AG04450 (cell line): ENCODE measurements around the gene INO80C. TPM values are rescaled to one million over a fixed set of nuclear protein-coding genes. Genes with fewer than 3 reads are reported as not detected.

Experiments
- CTCF ChIA-PET: fragments of 300-600, 350-600 bp; formaldehyde crosslinking; extraction: SDS; loops from one replicate; lab custom pipeline; 2022; ENCODE audit warnings: antibody characterized with exemption, inconsistent platforms; lab: Charles Lee
- POLR2A ChIA-PET: fragments of 350-600 bp; formaldehyde crosslinking; extraction: SDS; loops from one replicate; lab custom pipeline; 2021; ENCODE audit warnings: antibody characterized with exemption, inconsistent platforms; lab: Yijun Ruan, JAX
- DNase-seq: peaks from one replicate; pipeline ENCODE4 v3.0.0-alpha.2; 2011; ENCODE audit warnings: low read depth, low spot score
- H3K27ac ChIP-seq: one replicate; pipeline ENCODE4 v1.5.1; 2012; ENCODE audit warnings: low read depth, low read length, control low read depth
- H3K27me3 ChIP-seq: one replicate; pipeline ENCODE4 v1.6.0; 2012; ENCODE audit warnings: low read length; ENCODE audit not compliant: control insufficient read depth, insufficient read depth
- H3K4me3 ChIP-seq: 2 replicates; pipeline ENCODE4 v1.5.1; 2011; ENCODE audit warnings: mild to moderate bottlenecking, low read depth, low read length, control low read depth
- H3K9me3 ChIP-seq: 2 replicates; pipeline ENCODE4 v1.5.1; 2012; ENCODE audit warnings: low read length; ENCODE audit not compliant: control insufficient read depth, insufficient read depth
- CTCF ChIP-seq: IDR thresholded peaks from 2 replicates; pipeline ENCODE4 v1.5.1; 2011; ENCODE audit warnings: low read depth, low read length, control low read depth, inconsistent platforms
- polyA minus RNA-seq: library from RNA; depleted of rRNA, polyadenylated mRNA; stranded (reverse); fragments of >200 nt; gene quantifications from 2 replicates; pipeline ENCODE4 v1.2.3, GENCODE V29; 2011; rRNA and poly(A)+ RNA removed
- polyA plus RNA-seq: library from polyadenylated mRNA; depleted of rRNA; stranded (reverse); fragments of >200 nt; gene quantifications from 2 replicates; pipeline ENCODE4 v1.2.3, GENCODE V29; 2011; rRNA removed

Gene INO80C
- polyA plus RNA-seq (12.6 and 13.2 TPM in 2 replicates), polyA minus RNA-seq (6.2 and 7.5 TPM in 2 replicates)

- no peak for TF ChIP-seq CTCF
- H3K27me3 ChIP-seq = no peaks in the 10 kb centered on the region
- CTCF ChIA-PET = interaction anchor here (0.9 kb wide), 1 partner anchor 111 kb away, joined by 5 read pairs; no protein-coding TSS in a partner anchor
- peak within 1 kb of the TSS; percentile 84 for H3K4me3 ChIP-seq
- POLR2A ChIA-PET = interaction anchor here (0.5 to 1.3 kb wide), 12 partner anchors 11 to 257 kb away, joined by 3 to 6 read pairs (median 3); partner anchors contain the start of genes ZNF397 and ZSCAN30
- peak within 1 kb of the TSS; percentile 91 for H3K27ac ChIP-seq
- no peaks in the 10 kb centered on the region for H3K9me3 ChIP-seq
- DNase-seq = peak; percentile 81
These were observed at the start of gene INO80C for GRCh38 chr18:35497370-35498197. TSS of gene INO80C (minus strand) at chr18:35497960. CDS start at chr18:35497874, 86 bp downstream.

- no peaks in the 10 kb centered on the region for H3K9me3 ChIP-seq
- ChIA-PET CTCF (no interaction called here), POLR2A (no interaction called here)
- peaks cover 5% of the 10 kb centered on the region for H3K27me3 ChIP-seq
- no peak overlapping the region for H3K27ac ChIP-seq
- TF ChIP-seq CTCF = no peak
- H3K4me3 ChIP-seq = no peak overlapping the region
- DNase-seq = no peak
These were observed 49.3 kb upstream of the INO80C start for GRCh38 chr18:35547008-35547605.

GRCh38 chr18:35542356-35542755 is 44.6 kb upstream of the INO80C start:
- H3K27ac ChIP-seq = no peak overlapping the region
- ChIA-PET CTCF (no interaction called here), POLR2A (no interaction called here)
- no peak overlapping the region for H3K4me3 ChIP-seq
- H3K27me3 ChIP-seq = peaks cover 4% of the 10 kb centered on the region
- no peaks in the 10 kb centered on the region for H3K9me3 ChIP-seq
- no peak for TF ChIP-seq CTCF
- DNase-seq = no peak

GRCh38 chr18:35535297-35535696 is 37.5 kb upstream of the INO80C start:
- Histone ChIP-seq H3K27ac (no peak overlapping the region), H3K4me3 (no peak overlapping the region), H3K9me3 (no peaks in the 10 kb centered on the region; the same call in 1 of the 2 replicates), H3K27me3 (no peaks in the 10 kb centered on the region)
- no peak for DNase-seq
- ChIA-PET POLR2A (no interaction called here), CTCF (interaction anchor here (0.9 kb wide), 1 partner anchor 149 kb away, joined by 4 read pairs; no protein-coding TSS in a partner anchor)
- TF ChIP-seq CTCF = no peak
